ENCODE measurements around the gene ANKS4B. TPM values are rescaled to one million over a fixed set of nuclear protein-coding genes. Genes with fewer than 3 reads are reported as not detected.

The ANKS4B gene
- total and polyA plus RNA-seq, 2 of the 8 experiments (the other 6 are each of a cell fraction or from before 2014, with no cell fraction given), result 0.06 to 0.15 TPM

- no peak overlapping the region for H2AFZ ChIP-seq (ENCODE audit: low read length)
- no peak overlapping the region for H2BK20ac ChIP-seq (ENCODE audit: low read length)
- FAIRE-seq (no peak), DNase-seq (ENCODE audit: low read depth in 1 of 2, low spot score in 2 of 2) (no peak)
- H3K79me2 ChIP-seq (ENCODE audit: control insufficient read depth in 1 of 2, insufficient read depth in 2 of 2, low read length in 2 of 2), result no peaks in the 10 kb centered on the region
- no peak overlapping the region for H2AK5ac ChIP-seq (ENCODE audit: low read depth, low read length)
- H4K5ac ChIP-seq (ENCODE audit: insufficient read length, low read depth, low read length), result no peak overlapping the region
- H3K23me2 ChIP-seq (ENCODE audit: low read depth, low read length), result no peaks in the 10 kb centered on the region
- H4K91ac ChIP-seq (replicated peaks; ENCODE audit: insufficient read length, low read length), result no peak overlapping the region
- no peak overlapping the region for H2BK12ac ChIP-seq (ENCODE audit: low read depth, low read length)
- no peak overlapping the region for H3K18ac ChIP-seq (ENCODE audit: extremely low read depth, low read length)
- H3K4me1 ChIP-seq (replicated peaks in 1 of 4; ENCODE audit: control insufficient read depth in 3 of 4, insufficient read depth in 4 of 4, low read length in 3 of 4), result no peaks in the 10 kb centered on the region
- ChIA-PET CTCF (ENCODE audit: partially characterized antibody) (interaction anchor here (0.7 to 1.3 kb wide), 3 partner anchors 10 to 48 kb away, joined by 3 read pairs; no protein-coding TSS in a partner anchor), POLR2A (ENCODE audit: partially characterized antibody) (no interaction called here)
- H4K20me1 ChIP-seq (replicated peaks in 1 of 2; ENCODE audit: control insufficient read depth in 1 of 2, insufficient read depth in 2 of 2, low read length in 2 of 2), result no peaks in the 10 kb centered on the region
- no peak overlapping the region for H3K14ac ChIP-seq (ENCODE audit: insufficient read length)
- no peak overlapping the region for H2BK15ac ChIP-seq (ENCODE audit: low read length)
- H3K79me1 ChIP-seq (ENCODE audit: low read depth, low read length), result no peaks in the 10 kb centered on the region
- H3K27ac ChIP-seq (ENCODE audit: low read depth, low read length), result no peak overlapping the region
- H3K27me3 ChIP-seq (replicated peaks in 1 of 4; ENCODE audit: control insufficient read depth in 3 of 4, extremely low read depth in 1 of 4, insufficient read depth in 3 of 4, low read length in 3 of 4), result no peaks in the 10 kb centered on the region
- no peak overlapping the region for H2BK5ac ChIP-seq (ENCODE audit: low read depth, low read length)
- no peak overlapping the region for H4K8ac ChIP-seq (ENCODE audit: extremely low read depth, insufficient read depth, low read length)
- H2BK120ac ChIP-seq (replicated peaks; ENCODE audit: low read depth, low read length), result no peak overlapping the region
- H3K9ac ChIP-seq (replicated peaks in 1 of 4; ENCODE audit: extremely low read depth in 1 of 4, low read depth in 3 of 4, low read length in 3 of 4), result no peak overlapping the region
- no peaks in the 10 kb centered on the region for H3K36me3 ChIP-seq (ENCODE audit: control insufficient read depth in 2 of 4, insufficient read depth in 4 of 4, low read length in 3 of 4)
- H3K4ac ChIP-seq (replicated peaks; ENCODE audit: insufficient read length, low read depth, low read length), result no peak overlapping the region
- H3K9me3 ChIP-seq (ENCODE audit: insufficient read depth in 2 of 2, low read depth in 1 of 2, low read length in 1 of 2), result no peaks in the 10 kb centered on the region
- H3K23ac ChIP-seq (ENCODE audit: insufficient read length), result no peak overlapping the region
- no peak overlapping the region for H3K4me3 ChIP-seq (ENCODE audit: extremely low read depth in 1 of 4, insufficient read depth in 2 of 4, low read depth in 3 of 4, low read length in 4 of 4)
- no peak overlapping the region for H3K56ac ChIP-seq (replicated peaks; ENCODE audit: insufficient read length, low read depth, low read length)
- no peak overlapping the region for H3K4me2 ChIP-seq (ENCODE audit: insufficient read depth in 1 of 2, low read depth in 2 of 2, low read length in 2 of 2)
- 71% methylated on average over 5 of the region's 5 CpGs; no CpG with 5 or more reads in 1 of the 2 experiments for WGBS, 2 experiments (ENCODE audit: extremely low coverage in 1 of 2, insufficient coverage in 1 of 2, insufficient read length in 1 of 2, insufficient replicate concordance in 2 of 2, low coverage in 1 of 2, low lambda C conversion rate in 2 of 2, missing lambda C conversion rate in 1 of 2)
- TF ChIP-seq TBP (IDR thresholded peaks at IDR 0.05; ENCODE audit: low read depth, low read length) (no peak), SIRT6 (IDR thresholded peaks at IDR 0.05; ENCODE audit: low read length) (no peak), ZNF274 (IDR thresholded peaks at IDR 0.05; ENCODE audit: borderline replicate concordance, extremely low read depth, low read length) (no peak), SP2 (IDR thresholded peaks at IDR 0.05; ENCODE audit: low read length) (no peak), JUND (IDR thresholded peaks at IDR 0.05; ENCODE audit: low read length) (no peak), RBBP5 (IDR thresholded peaks at IDR 0.05; ENCODE audit: borderline replicate concordance, low read depth, low read length) (no peak), NANOG (IDR thresholded peaks at IDR 0.05; ENCODE audit: insufficient read depth, low read depth, low read length, poor library complexity, severe bottlenecking) (no peak), RNF2 (IDR thresholded peaks at IDR 0.05; ENCODE audit: borderline replicate concordance, low read depth, low read length, missing control alignments, poor library complexity, severe bottlenecking) (no peak), ATF2 (IDR thresholded peaks at IDR 0.05; ENCODE audit: low read length) (no peak)
- TF ChIP-seq, protein P1, sequence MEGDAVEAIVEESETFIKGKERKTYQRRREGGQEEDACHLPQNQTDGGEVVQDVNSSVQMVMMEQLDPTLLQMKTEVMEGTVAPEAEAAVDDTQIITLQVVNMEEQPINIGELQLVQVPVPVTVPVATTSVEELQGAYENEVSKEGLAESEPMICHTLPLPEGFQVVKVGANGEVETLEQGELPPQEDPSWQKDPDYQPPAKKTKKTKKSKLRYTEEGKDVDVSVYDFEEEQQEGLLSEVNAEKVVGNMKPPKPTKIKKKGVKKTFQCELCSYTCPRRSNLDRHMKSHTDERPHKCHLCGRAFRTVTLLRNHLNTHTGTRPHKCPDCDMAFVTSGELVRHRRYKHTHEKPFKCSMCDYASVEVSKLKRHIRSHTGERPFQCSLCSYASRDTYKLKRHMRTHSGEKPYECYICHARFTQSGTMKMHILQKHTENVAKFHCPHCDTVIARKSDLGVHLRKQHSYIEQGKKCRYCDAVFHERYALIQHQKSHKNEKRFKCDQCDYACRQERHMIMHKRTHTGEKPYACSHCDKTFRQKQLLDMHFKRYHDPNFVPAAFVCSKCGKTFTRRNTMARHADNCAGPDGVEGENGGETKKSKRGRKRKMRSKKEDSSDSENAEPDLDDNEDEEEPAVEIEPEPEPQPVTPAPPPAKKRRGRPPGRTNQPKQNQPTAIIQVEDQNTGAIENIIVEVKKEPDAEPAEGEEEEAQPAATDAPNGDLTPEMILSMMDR (IDR thresholded peaks at IDR 0.05; ENCODE audit: control extremely low read depth in 1 of 3, insufficient read depth in 1 of 3, low read depth in 1 of 3, low read length in 3 of 3), result no peak
Observed at GRCh38 chr16:21236831-21237230, 3.3 kb downstream of the ANKS4B start.

Measured in H1 (cell line).